ENCODE results near the gene UBE2E3.

GRCh38 chr2:180992994-180993393, 12.6 kb downstream of the UBE2E3 start:
- no peak for TF ChIP-seq CTCF (IDR thresholded peaks at IDR 0.05)
- no peak for TF ChIP-seq POLR2A (IDR thresholded peaks at IDR 0.05)
